HG02943 (cell line): ENCODE results near the gene GAS2L1.

Source experiments
- ATAC-seq: cut with Tn5 transposase; IDR thresholded peaks from one replicate; pipeline ENCODE4 v1.9.1; 2021; ENCODE audit warnings: mild to moderate bottlenecking, low read depth, moderate library complexity; ENCODE audit not compliant: unreplicated experiment

The GAS2L1 gene

GRCh38 chr22:29306175-29306834 is at the start of gene GAS2L1:
TSS of gene GAS2L1 (plus strand) at chr22:29306650. CDS start at chr22:29308106, 1,456 bp downstream.
- no peak for ATAC-seq

- ATAC-seq = no peak
Measured at GRCh38 chr22:29257751-29258181, 48.7 kb upstream of the GAS2L1 start.

GRCh38 chr22:29258407-29259252 is 47.8 kb upstream of the GAS2L1 start:
- ATAC-seq = no peak

GRCh38 chr22:29259253-29259899 is 47.1 kb upstream of the GAS2L1 start:
- no peak for ATAC-seq

- no peak for ATAC-seq
Measured at GRCh38 chr22:29260031-29260560, 46.4 kb upstream of the GAS2L1 start.

GRCh38 chr22:29260601-29261315 is 45.7 kb upstream of the GAS2L1 start:
- no peak for ATAC-seq

- no peak for ATAC-seq
Measured at GRCh38 chr22:29263791-29264276, 42.6 kb upstream of the GAS2L1 start.

GRCh38 chr22:29265305-29265704 is 41.1 kb upstream of the GAS2L1 start:
- no peak for ATAC-seq

- ATAC-seq = no peak
Measured at GRCh38 chr22:29265929-29266328, 40.5 kb upstream of the GAS2L1 start.

- no peak for ATAC-seq
Measured at GRCh38 chr22:29266564-29267461, 39.6 kb upstream of the GAS2L1 start.

GRCh38 chr22:29267462-29267857 is 39.0 kb upstream of the GAS2L1 start:
- ATAC-seq = no peak

- ATAC-seq = peak; percentile 80
Measured at GRCh38 chr22:29267858-29268510, 38.5 kb upstream of the GAS2L1 start, which contains the start of the genes EWSR1 and RHBDD3. TSS of gene EWSR1 (plus strand) at chr22:29268268. CDS start at chr22:29268337, 69 bp downstream. TSS of gene RHBDD3 (minus strand) at chr22:29267981. CDS start at chr22:29265626, 2,355 bp downstream.

- ATAC-seq = peak; percentile 16
Measured at GRCh38 chr22:29268511-29269229, 37.8 kb upstream of the GAS2L1 start.

- ATAC-seq = no peak
Measured at GRCh38 chr22:29269230-29269604, 37.2 kb upstream of the GAS2L1 start.

GRCh38 chr22:29269731-29270474 is 36.5 kb upstream of the GAS2L1 start:
- no peak for ATAC-seq

- no peak for ATAC-seq
Measured at GRCh38 chr22:29270475-29271271, 35.8 kb upstream of the GAS2L1 start.
